RCC 7860 (cell line): ENCODE measurements around the gene PFKP.
A peak's percentile ranks its signal among the peaks of the same experiment; 100 is the strongest.
"Not testable (repeated sequence)": the region's sequence is repeated elsewhere in the genome, so short reads cannot be mapped to it uniquely, and the experiment has no call there.

Source experiments
- DNase-seq: peaks from one replicate; pipeline ENCODE4 v3.0.0-alpha.2; 2015; ENCODE audit warnings: low spot score
- FAIRE-seq: peaks from 2 replicates; lab custom pipeline; 2012; peaks lifted over from hg19 to GRCh38; lab: Jason Lieb, UNC

Gene PFKP

DNA sequence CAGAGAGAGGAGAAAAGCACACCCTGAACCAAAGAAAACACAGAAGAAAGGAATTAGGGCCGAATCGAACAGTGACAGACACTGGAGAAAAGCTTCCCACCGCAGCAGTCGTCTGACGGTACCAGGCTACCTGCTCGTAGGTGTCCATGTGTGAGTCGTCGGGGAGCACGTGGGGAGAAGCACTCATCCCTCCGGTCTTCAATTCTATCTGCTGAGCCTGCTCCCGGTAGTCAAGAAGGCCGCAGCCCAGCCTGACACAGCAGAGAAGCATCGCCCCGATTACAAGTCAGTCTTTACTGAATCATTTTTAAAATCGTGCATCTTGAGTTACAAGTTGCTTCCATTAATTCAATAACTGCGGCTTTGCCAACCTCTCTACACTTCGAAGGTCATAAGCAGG, 80.7 kb downstream of the PFKP start:
- FAIRE-seq (no peak), DNase-seq (no peak)

DNA sequence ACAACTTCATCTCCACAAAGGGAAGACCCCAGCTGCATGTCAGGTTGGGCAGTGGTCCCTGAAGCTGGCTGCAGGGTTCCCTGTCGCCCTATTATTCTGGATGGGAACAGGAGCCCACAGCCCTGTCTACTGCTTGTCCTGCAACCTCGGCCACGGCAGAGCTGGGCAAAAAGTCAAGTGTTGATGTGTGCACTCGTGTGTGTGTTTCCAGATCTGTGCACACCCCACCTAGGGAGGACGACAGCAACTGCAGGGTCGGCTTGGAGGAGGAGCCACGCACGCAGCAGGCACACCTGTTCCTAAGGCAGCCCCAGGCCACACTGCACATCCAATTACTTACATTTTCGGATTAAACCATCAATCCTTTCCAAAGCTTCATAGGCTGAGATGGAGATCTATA, 81.6 kb downstream of the PFKP start:
- no peak for FAIRE-seq

DNA sequence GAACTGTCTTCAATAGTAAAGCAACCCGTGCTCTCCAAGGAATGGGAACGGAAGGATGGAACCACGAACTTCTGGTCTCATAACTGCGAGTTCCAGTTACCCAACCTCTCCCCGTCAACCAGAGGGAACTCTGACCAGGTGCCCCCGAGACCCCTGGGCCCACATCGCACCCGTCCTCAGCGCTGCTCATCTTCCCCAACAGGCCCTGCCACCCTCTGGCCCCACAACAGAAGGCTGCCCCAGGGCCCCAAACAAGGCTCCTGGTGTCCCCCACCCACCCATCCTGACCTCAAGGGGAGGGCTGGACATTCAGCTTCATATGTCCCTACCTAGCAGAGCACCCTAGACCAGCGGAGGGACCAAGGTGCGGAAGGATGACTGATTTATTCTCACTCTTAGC, 82.6 kb downstream of the PFKP start:
- no peak for FAIRE-seq
- no peak for DNase-seq

More for the DNA sequence above, 81.6 kb downstream of the PFKP start:
- DNase-seq: no peak

- FAIRE-seq: no peak
- DNase-seq: no peak
These were observed 83.0 kb downstream of the PFKP start for GRCh38 chr10:3150366-3150765.

DNA sequence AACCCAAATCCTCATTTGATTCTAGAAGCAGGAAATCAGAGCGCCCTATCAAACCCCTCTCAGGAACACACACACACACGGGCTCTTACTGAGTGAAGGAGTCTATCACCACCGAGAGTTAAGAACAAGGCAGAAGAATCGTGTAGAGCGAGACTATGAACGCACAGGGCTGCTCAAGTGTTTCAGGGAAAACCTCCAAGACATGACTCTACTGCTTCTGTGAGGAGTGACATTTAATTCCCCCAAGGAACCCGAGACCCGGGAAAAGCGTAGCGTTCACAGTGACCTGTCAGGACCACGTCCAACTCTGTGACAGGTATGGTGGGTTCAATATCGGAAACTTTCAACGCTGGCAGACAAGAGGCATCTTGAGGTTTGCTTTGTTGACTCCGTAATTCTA, 83.6 kb downstream of the PFKP start:
- DNase-seq (no peak), FAIRE-seq (no peak)

DNA sequence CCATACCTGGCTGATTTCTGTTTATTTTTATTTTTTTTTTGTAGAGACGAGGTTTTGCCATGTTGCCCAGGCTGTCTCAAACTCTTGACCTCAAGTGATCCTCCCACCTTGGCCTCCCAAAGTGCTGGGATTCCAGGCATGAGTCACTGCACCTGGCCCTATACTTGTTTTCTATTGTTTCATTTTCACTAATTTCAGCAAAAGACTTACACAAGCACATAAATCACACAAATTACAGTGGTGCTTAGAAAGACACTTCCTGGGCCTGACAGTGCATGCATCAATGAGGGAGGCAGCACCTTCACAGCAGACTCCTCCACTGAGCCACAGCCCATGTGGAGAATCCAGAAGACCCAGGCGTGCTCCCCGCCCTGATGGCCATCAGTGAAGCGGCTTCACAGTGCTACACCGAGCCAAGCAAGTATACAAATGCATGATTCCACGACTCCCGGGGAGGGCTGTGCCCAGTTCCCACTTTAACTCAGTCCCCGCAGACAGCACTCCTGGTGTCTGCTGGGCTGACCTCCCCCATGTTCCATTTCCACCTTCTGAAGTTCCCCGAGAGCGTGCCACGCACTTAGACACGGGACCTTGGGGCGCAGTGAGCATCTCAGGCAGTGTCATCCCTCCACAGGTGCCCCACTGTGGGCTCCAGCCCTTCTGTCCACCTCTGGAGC, 84.7 kb downstream of the PFKP start:
- FAIRE-seq (no peak), DNase-seq (no peak)

DNA sequence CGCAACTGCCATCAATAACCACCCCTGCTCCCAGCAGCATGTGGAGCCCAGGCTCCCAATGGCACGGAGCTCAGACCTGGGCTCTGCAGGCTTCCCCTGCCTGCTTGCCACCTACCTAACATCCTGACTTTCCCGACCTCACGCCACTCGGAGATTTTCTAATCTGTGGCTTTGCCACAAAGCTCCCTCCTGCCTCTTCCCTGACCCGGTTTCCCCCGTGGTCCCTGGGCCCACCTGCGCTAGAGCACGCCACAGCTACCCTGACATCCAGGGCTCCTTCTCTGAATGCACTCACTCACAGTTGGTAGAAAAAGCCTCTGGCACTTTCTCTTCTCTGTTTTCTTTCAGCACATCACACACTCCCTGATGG, 85.2 kb downstream of the PFKP start:
- DNase-seq (no peak), FAIRE-seq (no peak)

DNA sequence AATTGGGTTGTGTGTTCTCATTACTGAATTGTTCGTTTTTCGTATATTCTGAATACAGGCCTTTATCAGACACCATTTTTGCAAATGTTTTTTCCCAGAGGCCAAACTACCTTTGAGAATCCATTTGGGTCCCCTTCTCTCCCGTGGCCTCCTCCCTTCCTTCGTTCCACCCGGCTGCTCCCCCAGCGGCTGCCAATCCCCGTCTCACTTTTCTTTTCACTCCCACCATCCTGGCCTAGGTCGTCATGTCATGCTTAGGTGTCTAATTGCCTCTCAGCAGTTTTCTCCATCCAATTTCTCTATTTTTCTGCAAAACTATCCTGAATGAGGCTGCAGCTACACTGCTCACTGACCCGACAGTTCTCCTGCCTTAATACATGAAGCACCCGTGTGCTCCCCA, 87.3 kb downstream of the PFKP start:
- FAIRE-seq: no peak
- no peak for DNase-seq

DNA sequence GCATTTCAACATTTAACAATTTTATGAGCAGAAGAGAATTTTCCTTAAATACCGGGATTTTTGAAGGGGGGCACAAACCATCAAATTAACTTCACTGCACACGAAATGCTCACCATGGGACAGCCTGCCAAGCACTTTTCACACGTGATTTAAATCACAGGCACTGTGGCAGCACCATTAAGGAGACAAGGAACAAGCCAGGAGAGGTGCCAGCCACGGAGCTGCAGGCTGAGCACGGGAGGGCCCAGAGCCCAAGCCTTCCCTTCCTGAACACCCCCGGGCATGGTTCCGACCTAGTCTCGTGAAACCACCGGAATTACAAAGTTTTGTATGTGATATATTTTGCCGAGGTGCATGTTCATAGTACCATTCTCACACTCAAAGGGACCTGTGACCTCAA, 91.8 kb downstream of the PFKP start:
- DNase-seq (no peak), FAIRE-seq (no peak)

DNA sequence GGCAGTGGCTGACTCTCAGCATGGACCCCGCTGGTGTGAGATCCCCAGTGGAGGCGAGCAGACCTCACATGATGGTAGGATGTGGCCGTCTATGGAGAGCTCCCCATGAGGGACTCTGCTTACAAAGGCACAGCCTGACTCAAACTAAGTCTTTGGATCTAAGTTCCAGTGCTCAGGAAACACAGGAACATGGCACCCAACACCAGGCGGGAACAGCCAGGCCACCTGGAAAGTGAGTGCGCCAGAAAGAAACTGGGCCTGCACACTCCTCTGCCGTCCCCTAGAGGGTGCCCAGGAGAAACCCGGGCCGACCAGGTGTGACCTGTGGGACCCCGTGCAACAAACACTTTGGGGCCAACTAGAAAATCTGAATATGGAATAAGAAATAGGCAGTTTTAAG, 95.2 kb downstream of the PFKP start:
- no peak for FAIRE-seq
- DNase-seq: no peak

DNA sequence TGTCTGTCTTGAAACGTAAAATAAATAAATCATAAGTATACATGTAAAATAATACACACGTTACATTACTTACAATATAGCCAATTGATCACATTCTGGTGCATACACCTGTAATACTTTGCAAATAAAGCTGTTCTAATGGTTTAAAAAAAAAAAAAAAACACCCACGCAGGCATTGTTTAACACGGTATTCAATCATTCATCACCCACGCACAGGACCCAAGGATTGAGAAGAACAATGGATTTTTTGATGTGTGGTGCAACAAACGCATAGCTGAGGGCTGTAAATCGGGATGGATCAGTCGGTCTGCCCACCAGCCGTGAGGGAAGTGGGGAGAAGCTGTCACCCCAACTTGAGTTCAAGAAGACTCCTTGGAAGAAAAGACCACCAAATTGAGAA, 96.5 kb downstream of the PFKP start:
- no peak for DNase-seq

GRCh38 chr10:3165196-3165595, 97.8 kb downstream of the PFKP start:
- FAIRE-seq (no peak), DNase-seq (no peak)

More for the DNA sequence above, 96.5 kb downstream of the PFKP start:
- FAIRE-seq: no peak

DNA sequence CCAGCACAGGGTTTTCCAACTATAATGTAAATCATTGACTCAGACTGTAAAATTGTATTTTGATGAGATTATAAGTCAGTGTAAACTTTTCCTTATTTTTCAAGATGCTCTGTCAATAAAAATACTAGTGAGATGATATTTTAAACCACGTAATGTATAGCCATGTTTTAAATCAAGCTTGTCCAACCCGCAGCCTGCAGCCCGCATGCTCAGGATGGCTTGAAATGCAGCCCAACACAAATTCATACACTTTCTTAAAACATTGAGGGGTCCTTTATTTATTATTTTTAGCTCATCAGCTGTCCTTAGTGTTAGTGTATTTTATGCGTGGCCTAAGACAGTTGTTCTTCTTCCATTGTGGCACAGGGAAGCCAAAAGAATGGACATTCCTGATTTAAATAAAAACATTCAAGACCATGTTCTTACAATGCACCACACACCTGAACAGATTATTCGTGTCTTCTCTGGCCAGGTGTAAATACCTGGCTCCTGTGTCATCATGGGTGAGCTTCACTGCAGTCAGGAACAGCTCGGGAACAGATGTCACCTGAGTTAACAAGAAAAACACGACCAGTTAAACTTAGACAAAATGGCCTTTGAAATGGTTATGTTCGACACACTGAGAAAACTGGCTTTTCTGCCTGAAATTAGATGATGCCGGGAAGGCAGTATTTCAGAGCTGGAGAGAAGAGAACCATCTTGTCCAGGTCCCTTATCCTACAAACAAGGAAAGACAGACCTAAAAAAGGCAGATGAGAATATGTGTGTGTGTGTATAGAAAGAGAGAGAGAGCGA, 99.3 kb downstream of the PFKP start:
- FAIRE-seq: no peak
- no peak for DNase-seq

DNA sequence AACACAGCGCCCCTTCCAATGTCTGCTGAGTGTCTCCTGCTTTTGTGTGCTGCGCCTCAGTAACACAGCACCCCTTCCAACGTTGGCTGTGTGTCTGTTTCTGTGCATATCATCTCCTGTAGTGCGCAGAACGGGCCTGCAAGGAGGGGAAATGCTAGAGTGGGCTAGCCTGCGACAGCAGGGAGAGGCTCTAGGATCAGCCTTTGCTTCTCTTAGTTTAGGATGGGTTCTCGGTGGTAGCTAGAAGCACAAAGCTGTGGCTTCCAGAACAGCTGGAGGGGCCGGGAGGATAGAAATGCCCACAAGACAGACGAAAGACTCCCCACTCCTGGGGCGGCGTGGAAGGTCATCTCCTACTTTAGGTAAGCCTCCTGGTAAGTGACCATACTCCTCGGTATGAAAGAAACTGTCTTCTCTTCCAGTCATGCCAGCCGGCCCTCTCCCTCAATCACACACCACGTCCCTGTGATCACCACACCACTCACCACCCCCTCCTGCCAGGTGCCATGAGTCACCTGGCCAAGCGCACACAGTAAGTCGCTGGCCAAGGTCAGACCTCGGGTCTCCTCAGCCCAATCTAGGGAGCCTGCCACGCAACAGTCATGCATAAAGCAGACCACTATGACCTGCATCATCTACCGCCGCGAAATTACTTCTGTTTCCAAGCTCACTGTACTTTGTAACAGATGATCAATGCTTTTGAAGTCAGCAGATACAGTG, 100.4 kb downstream of the PFKP start:
- DNase-seq (no peak), FAIRE-seq (no peak)

DNA sequence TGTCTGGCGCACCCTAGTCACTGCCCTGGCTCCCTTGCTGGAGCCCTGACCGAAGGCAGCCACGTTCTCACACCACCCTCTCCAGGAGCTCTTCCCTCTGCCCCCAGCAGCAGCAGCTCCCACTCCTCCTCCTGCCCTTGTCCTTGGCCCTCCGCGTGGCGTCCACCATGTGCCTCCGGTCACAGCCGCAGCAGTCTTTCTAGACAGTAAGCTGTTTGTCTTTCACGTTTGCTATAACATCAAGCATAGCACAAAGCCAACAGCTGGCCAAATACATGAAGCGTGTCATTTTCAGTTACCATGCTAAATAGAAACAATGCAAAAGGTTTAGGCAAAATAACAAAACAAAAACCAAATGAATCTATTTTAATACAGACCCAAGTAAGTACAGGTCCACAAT, 101.9 kb downstream of the PFKP start:
- DNase-seq: no peak
- no peak for FAIRE-seq

GRCh38 chr10:3169673-3170072, 102.3 kb downstream of the PFKP start:
- no peak for FAIRE-seq
- DNase-seq: no peak

- not testable (repeated sequence) for DNase-seq, FAIRE-seq
These were observed 104.1 kb downstream of the PFKP start for GRCh38 chr10:3171488-3171887.

- DNase-seq: peak; percentile 68
These were observed 104.7 kb downstream of the PFKP start for GRCh38 chr10:3172081-3172445.

DNA sequence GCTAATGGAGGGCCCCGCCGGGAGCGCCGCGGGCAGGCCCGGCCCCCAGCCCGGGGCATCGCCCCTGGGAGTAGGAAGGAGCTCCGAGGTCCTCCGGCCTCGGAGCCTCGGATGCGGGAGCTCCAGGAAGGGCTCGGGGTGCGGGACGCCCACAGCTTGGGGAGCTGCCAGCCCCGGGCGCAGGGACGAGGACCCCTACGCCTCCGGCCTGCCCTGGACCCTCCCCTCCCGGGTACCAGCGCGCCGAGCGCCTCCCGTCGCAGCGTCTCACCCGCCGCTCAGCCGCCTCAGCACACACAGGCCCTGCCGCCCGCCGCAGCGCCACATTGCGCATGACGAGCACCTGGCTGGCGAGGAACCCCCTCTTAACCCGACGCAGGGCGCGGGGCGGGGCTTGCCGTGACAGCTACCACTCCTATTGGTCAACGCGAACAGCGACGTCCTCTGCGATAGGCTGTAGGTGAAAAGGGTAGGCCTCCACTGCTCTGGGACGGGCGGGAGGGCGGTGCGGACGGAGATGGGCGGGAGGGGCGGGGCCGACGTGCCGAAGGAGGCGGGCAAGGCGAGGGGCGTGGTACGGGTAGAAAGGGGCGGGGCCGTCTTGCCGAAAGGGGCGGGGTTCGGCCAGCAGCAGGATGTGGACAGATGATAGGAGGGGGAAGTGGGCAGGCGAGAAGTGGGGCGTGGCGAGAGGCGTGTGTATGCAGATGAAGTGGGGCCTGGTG, 105.3 kb downstream of the PFKP start, which contains the start of gene PITRM1:
Gene PITRM1 (minus strand): TSS at position 337 of the 725 bp plus-strand sequence. CDS start 10 bp downstream, at position 327.
- DNase-seq: peak; percentile 99
- no peak for FAIRE-seq

More at GRCh38 chr10:3172081-3172445, 104.7 kb downstream of the PFKP start:
- no peak for FAIRE-seq

- no peak for DNase-seq
- FAIRE-seq: no peak
These were observed 106.0 kb downstream of the PFKP start for GRCh38 chr10:3173171-3173878.
